ENCODE data around the gene RNF212B.

The RNF212B gene

DNA sequence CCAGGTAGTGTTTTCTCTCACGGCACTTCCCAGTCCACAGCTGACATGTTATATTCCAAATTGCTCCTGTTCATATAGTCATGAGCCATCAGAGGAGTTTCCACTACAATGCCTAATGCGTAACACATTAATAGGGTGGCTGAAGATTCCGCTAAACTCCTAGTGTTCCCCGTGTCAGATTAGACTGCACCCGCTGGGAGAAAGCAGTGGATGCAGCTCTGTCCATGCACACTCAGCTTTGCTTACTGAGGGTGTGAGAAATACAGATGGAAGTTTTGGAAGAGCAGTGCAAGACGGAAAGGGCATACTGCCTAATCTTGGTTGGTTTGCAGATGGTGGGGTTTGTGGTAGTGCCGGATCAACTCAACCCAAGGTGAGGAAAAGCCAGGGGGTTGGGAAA is 59.4 kb downstream of the RNF212B start:
- Histone ChIP-seq H3K36me3 (ENCODE audit: control insufficient read depth, insufficient read depth, low read length) (no peaks in the 10 kb centered on the region), H3K9me3 (ENCODE audit: control insufficient read depth, insufficient read depth, low read length) (no peaks in the 10 kb centered on the region), H3K9ac (ENCODE audit: low read depth, low read length) (no peak overlapping the region), H3K27me3 (ENCODE audit: control insufficient read depth, insufficient read depth, low read length) (peaks cover 78% of the 10 kb centered on the region), H3K27ac (ENCODE audit: low read depth, low read length) (no peak overlapping the region), H3K4me3 (ENCODE audit: low read depth, low read length) (no peak overlapping the region), H3K4me1 (ENCODE audit: control insufficient read depth, insufficient read depth, low read length) (peaks cover 12% of the 10 kb centered on the region)

GRCh38 chr14:23297611-23298277 is 60.0 kb downstream of the RNF212B start:
- Histone ChIP-seq H3K9ac (ENCODE audit: low read depth, low read length) (no peak overlapping the region), H3K36me3 (ENCODE audit: control insufficient read depth, insufficient read depth, low read length) (no peaks in the 10 kb centered on the region), H3K27ac (ENCODE audit: low read depth, low read length) (no peak overlapping the region), H3K4me3 (ENCODE audit: low read depth, low read length) (no peak overlapping the region), H3K4me1 (ENCODE audit: control insufficient read depth, insufficient read depth, low read length) (peaks cover 12% of the 10 kb centered on the region), H3K27me3 (ENCODE audit: control insufficient read depth, insufficient read depth, low read length) (peaks cover 71% of the 10 kb centered on the region), H3K9me3 (ENCODE audit: control insufficient read depth, insufficient read depth, low read length) (no peaks in the 10 kb centered on the region)

DNA sequence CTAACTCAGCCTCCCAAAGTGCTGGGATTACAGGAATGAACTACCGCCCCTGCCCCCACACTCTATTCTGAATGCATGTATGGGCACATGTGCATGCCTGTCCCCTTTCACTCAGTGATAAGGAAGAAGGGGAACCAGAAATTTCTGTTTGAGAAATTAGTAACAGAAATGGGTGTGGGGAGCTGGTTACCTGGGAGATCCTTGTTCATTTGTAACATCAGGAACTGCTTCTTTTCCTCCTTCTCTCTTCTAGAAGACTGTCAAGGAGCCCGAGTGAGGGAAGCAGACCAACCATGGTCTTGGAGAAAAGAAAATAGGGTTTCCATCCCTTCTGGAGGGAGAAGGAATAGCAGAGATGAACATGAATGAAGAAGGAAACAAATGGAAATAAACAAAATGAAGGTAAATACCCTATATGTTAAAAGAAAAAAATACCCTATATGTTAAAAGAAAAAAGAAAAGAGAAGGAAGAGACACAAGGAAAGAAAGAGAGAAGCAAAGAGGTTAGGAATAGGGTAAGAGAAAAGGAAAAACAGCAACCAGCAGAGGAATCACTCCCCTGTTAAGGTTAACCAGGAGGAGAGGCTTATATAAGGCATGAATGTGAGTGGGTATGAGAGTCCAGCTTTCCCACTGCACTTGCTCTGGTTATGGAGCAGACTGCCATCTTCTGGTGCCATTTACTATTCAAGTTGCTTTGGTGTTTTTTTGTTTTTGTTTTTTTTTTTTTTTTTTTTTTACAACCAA is 61.6 kb downstream of the RNF212B start:
- H3K9ac ChIP-seq (ENCODE audit: low read depth, low read length) = no peak overlapping the region
- no peaks in the 10 kb centered on the region for H3K36me3 ChIP-seq (ENCODE audit: control insufficient read depth, insufficient read depth, low read length)
- H3K4me3 ChIP-seq (ENCODE audit: low read depth, low read length) = no peak overlapping the region
- H3K9me3 ChIP-seq (ENCODE audit: control insufficient read depth, insufficient read depth, low read length) = no peaks in the 10 kb centered on the region
- no peak overlapping the region for H3K27ac ChIP-seq (ENCODE audit: low read depth, low read length)
- peaks cover 71% of the 10 kb centered on the region for H3K27me3 ChIP-seq (ENCODE audit: control insufficient read depth, insufficient read depth, low read length)
- 0 out of 2 replicates have a peak, but pooled peaks cover 4% of the 10 kb centered on the region for H3K4me1 ChIP-seq (ENCODE audit: control insufficient read depth, insufficient read depth, low read length)

GRCh38 chr14:23299986-23300686 is 62.4 kb downstream of the RNF212B start:
- H3K27me3 ChIP-seq (ENCODE audit: control insufficient read depth, insufficient read depth, low read length) = peaks cover 70% of the 10 kb centered on the region
- no peaks in the 10 kb centered on the region for H3K36me3 ChIP-seq (ENCODE audit: control insufficient read depth, insufficient read depth, low read length)
- H3K4me3 ChIP-seq (ENCODE audit: low read depth, low read length) = peak overlapping the region; percentile 94
- H3K9ac ChIP-seq (ENCODE audit: low read depth, low read length) = no peak overlapping the region
- no peaks in the 10 kb centered on the region for H3K9me3 ChIP-seq (ENCODE audit: control insufficient read depth, insufficient read depth, low read length)
- H3K4me1 ChIP-seq (ENCODE audit: control insufficient read depth, insufficient read depth, low read length) = 0 out of 2 replicates have a peak, but pooled peaks cover 4% of the 10 kb centered on the region
- no peak overlapping the region for H3K27ac ChIP-seq (ENCODE audit: low read depth, low read length)

DNA sequence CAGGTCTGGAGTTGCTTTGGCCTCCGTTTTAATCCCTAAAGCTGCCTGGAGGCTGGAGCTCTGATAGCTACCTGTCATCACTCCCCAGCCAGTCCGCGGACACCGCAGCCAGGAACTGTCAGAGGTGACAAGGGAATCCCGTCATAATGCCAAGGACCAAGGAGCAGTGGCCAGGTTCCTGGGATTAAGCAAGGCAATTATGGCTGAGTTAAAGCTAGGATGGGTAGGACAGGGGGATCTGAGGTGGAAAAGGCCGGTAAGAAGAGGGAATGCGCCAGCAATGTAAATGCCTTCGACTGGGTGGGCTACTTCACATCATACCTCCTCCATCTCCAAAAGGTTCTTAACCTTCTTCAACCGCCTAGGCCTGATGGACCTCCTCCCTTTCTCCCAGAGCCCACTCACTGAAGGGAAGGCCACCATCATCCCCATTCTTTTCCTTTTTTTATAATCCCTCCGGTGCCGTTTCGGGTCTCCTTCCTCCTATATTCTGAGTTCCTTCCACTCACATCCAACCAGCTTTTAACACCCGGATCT is 63.0 kb downstream of the RNF212B start:
- H3K27ac ChIP-seq (ENCODE audit: low read depth, low read length) = peak overlapping the region; percentile 27
- no peaks in the 10 kb centered on the region for H3K36me3 ChIP-seq (ENCODE audit: control insufficient read depth, insufficient read depth, low read length)
- peak overlapping the region; percentile 94 for H3K4me3 ChIP-seq (ENCODE audit: low read depth, low read length)
- no peaks in the 10 kb centered on the region for H3K9me3 ChIP-seq (ENCODE audit: control insufficient read depth, insufficient read depth, low read length)
- H3K4me1 ChIP-seq (ENCODE audit: control insufficient read depth, insufficient read depth, low read length) = 0 out of 2 replicates have a peak, but pooled peaks cover 4% of the 10 kb centered on the region
- no peak overlapping the region for H3K9ac ChIP-seq (ENCODE audit: low read depth, low read length)
- H3K27me3 ChIP-seq (ENCODE audit: control insufficient read depth, insufficient read depth, low read length) = peaks cover 64% of the 10 kb centered on the region

DNA sequence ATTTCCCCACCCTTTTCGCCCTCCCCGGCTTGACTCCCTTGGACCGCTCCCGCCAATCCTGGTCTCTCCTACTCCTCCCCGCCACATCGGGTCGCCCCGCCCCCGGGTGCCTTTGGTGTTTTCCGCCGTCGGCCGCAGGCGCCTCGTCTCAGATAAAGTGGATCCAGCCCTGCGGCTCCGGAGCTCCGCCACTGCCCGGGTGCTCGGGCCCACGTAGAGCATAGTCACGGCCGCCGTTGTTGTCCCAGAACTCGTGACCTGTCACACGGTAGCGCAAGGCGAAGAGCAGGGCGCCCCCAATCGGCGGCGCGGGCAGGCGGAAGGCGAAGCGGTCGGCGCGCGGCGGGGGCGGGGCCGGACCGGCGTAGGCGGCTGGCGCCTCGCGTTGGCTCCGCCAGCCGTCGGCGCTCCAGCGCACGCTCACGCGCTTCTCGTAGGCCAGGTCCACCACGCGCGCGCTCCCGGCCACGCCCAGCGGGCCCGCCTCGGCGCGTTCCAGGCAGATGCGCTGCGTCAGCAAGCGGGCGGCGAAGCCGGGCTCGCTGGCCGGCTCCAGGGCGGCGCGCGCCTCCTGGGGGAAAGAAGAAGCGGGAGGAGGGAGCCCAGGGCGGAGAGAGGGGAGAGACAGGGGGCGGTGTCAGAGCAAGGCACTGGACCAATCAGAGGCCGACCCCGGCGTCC is 63.7 kb downstream of the RNF212B start:
- H3K9ac ChIP-seq (ENCODE audit: low read depth, low read length) = peak overlapping the region; percentile 73; the same call in 1 of the 2 replicates
- H3K27me3 ChIP-seq (ENCODE audit: control insufficient read depth, insufficient read depth, low read length) = peaks cover 57% of the 10 kb centered on the region
- peak overlapping the region; percentile 94 for H3K4me3 ChIP-seq (ENCODE audit: low read depth, low read length)
- no peaks in the 10 kb centered on the region for H3K9me3 ChIP-seq (ENCODE audit: control insufficient read depth, insufficient read depth, low read length)
- H3K27ac ChIP-seq (ENCODE audit: low read depth, low read length) = peak overlapping the region; percentile 97
- peaks cover 4% of the 10 kb centered on the region; the same call in 1 of the 2 replicates for H3K4me1 ChIP-seq (ENCODE audit: control insufficient read depth, insufficient read depth, low read length)
- no peaks in the 10 kb centered on the region for H3K36me3 ChIP-seq (ENCODE audit: control insufficient read depth, insufficient read depth, low read length)

DNA sequence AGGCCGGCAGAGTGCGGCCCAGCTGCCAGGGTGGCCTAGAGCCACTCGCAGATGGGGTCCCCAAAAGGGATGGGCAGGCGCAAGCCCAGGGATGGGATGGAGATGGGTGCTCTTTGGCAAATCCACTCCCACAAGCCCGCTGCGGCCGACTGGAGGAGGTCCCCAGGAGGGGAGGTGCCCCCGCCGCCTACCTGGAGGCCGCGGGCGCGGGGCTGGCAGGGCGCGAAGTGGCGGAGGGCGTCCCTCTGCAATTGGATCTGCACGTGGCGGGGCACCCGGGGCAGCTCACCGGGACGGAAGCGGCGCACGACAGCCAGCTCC is 64.2 kb downstream of the RNF212B start:
- Histone ChIP-seq H3K27ac (ENCODE audit: low read depth, low read length) (peak overlapping the region; percentile 97), H3K27me3 (ENCODE audit: control insufficient read depth, insufficient read depth, low read length) (peaks cover 52% of the 10 kb centered on the region)

GRCh38 chr14:23302290-23303225 is 64.8 kb downstream of the RNF212B start, which contains the start of gene PPP1R3E:
Gene PPP1R3E (minus strand): TSS chr14:23302859. CDS start chr14:23302576, 283 bp downstream.
- Histone ChIP-seq H3K4me1 (ENCODE audit: control insufficient read depth, insufficient read depth, low read length) (peaks cover 4% of the 10 kb centered on the region; the same call in 1 of the 2 replicates), H3K9me3 (ENCODE audit: control insufficient read depth, insufficient read depth, low read length) (no peaks in the 10 kb centered on the region), H3K27ac (ENCODE audit: low read depth, low read length) (peak within 1 kb of the TSS; percentile 97), H3K9ac (ENCODE audit: low read depth, low read length) (peak within 1 kb of the TSS; percentile 46; the same call in 1 of the 2 replicates), H3K36me3 (ENCODE audit: control insufficient read depth, insufficient read depth, low read length) (no peaks in the 10 kb centered on the region), H3K27me3 (ENCODE audit: control insufficient read depth, insufficient read depth, low read length) (peaks cover 46% of the 10 kb centered on the region), H3K4me3 (ENCODE audit: low read depth, low read length) (peak within 1 kb of the TSS; percentile 94)

More for the DNA sequence above, 64.2 kb downstream of the RNF212B start:
- Histone ChIP-seq H3K9me3 (ENCODE audit: control insufficient read depth, insufficient read depth, low read length) (no peaks in the 10 kb centered on the region), H3K36me3 (ENCODE audit: control insufficient read depth, insufficient read depth, low read length) (no peaks in the 10 kb centered on the region), H3K9ac (ENCODE audit: low read depth, low read length) (peak overlapping the region; percentile 46; the same call in 1 of the 2 replicates), H3K4me3 (ENCODE audit: low read depth, low read length) (peak overlapping the region; percentile 94), H3K4me1 (ENCODE audit: control insufficient read depth, insufficient read depth, low read length) (peaks cover 4% of the 10 kb centered on the region; the same call in 1 of the 2 replicates)

- H3K4me3 ChIP-seq (ENCODE audit: low read depth, low read length) = peak within 1 kb of the TSS; percentile 73
- H3K27me3 ChIP-seq (ENCODE audit: control insufficient read depth, insufficient read depth, low read length) = peaks cover 15% of the 10 kb centered on the region
- H3K9ac ChIP-seq (ENCODE audit: low read depth, low read length) = peak within 1 kb of the TSS; percentile 65
- no peaks in the 10 kb centered on the region for H3K9me3 ChIP-seq (ENCODE audit: control insufficient read depth, insufficient read depth, low read length)
- no peaks in the 10 kb centered on the region; the same call in 1 of the 2 replicates for H3K4me1 ChIP-seq (ENCODE audit: control insufficient read depth, insufficient read depth, low read length)
- peak within 1 kb of the TSS; percentile 86 for H3K27ac ChIP-seq (ENCODE audit: low read depth, low read length)
- H3K36me3 ChIP-seq (ENCODE audit: control insufficient read depth, insufficient read depth, low read length) = peaks cover 15% of the 10 kb centered on the region
These were observed 68.8 kb downstream of the RNF212B start, which contains the start of gene BCL2L2 for GRCh38 chr14:23306412-23307145. Gene BCL2L2 (plus strand): TSS chr14:23306833. CDS start chr14:23307768, 935 bp downstream.

Measured in HUES48 (cell line).